WTC11 (cell line): ENCODE measurements around the gene ITPR1.

ENCODE experiments used
- CTCF ChIP-seq: fragments of 200-600 bp; IDR thresholded peaks from 2 replicates; pipeline ENCODE4 v1.8.0; 2022; ENCODE audit warnings: antibody characterized with exemption
- MAX ChIP-seq: sonication (generic); formaldehyde crosslinking; IDR thresholded peaks from 2 replicates; pipeline ENCODE4 v1.8.0; 2022; ENCODE audit warnings: mild to moderate bottlenecking, missing genetic modification reagents
- MLX ChIP-seq: sonication (generic); formaldehyde crosslinking; IDR thresholded peaks from 2 replicates; pipeline ENCODE4 v1.8.1; 2023; ENCODE audit warnings: mild to moderate bottlenecking, missing genetic modification reagents, moderate library complexity
- NFYB ChIP-seq: sonication (generic); formaldehyde crosslinking; conservative IDR thresholded peaks from 2 replicates; pipeline ENCODE4 v1.8.0; 2022; ENCODE audit warnings: low read depth, missing genetic modification reagents
- USF2 ChIP-seq: sonication (generic); formaldehyde crosslinking; IDR thresholded peaks from 2 replicates; pipeline ENCODE4 v1.8.1; 2023; ENCODE audit warnings: mild to moderate bottlenecking, missing genetic modification reagents, moderate library complexity
- ZNF121 ChIP-seq: sonication (generic); formaldehyde crosslinking; IDR thresholded peaks from 2 replicates; pipeline ENCODE4 v1.8.0; 2023; ENCODE audit warnings: missing genetic modification reagents
- ZNF219 ChIP-seq: sonication (generic); formaldehyde crosslinking; IDR thresholded peaks from 2 replicates; pipeline ENCODE4 v1.8.0; 2023; ENCODE audit warnings: missing genetic modification reagents, mild to moderate bottlenecking, borderline replicate concordance

GRCh38 chr3:4703054-4703480, 209.9 kb downstream of the ITPR1 start:
- TF ChIP-seq ZNF219 (CRISPR knock-in tag) (no peak), ZNF121 (no peak), USF2 (CRISPR knock-in tag) (no peak), MLX (CRISPR knock-in tag) (no peak), CTCF (no peak), NFYB (no peak), MAX (CRISPR knock-in tag) (no peak)
